NCI-H526 treated with DMSO at 0.1 percent for 48 hours (cell line): ENCODE results near the gene IFNL2.
"Not testable (repeated sequence)": the region's sequence is repeated elsewhere in the genome, so short reads cannot be mapped to it uniquely, and the experiment has no call there.

ENCODE experiments used
- DNase-seq: peaks from one replicate; lab custom pipeline; 2025; lab: John Stamatoyannopoulos, UW

IFNL2 gene

GRCh38 chr19:39253374-39254149 is 14.6 kb upstream of the IFNL2 start:
- no peak for DNase-seq

DNA sequence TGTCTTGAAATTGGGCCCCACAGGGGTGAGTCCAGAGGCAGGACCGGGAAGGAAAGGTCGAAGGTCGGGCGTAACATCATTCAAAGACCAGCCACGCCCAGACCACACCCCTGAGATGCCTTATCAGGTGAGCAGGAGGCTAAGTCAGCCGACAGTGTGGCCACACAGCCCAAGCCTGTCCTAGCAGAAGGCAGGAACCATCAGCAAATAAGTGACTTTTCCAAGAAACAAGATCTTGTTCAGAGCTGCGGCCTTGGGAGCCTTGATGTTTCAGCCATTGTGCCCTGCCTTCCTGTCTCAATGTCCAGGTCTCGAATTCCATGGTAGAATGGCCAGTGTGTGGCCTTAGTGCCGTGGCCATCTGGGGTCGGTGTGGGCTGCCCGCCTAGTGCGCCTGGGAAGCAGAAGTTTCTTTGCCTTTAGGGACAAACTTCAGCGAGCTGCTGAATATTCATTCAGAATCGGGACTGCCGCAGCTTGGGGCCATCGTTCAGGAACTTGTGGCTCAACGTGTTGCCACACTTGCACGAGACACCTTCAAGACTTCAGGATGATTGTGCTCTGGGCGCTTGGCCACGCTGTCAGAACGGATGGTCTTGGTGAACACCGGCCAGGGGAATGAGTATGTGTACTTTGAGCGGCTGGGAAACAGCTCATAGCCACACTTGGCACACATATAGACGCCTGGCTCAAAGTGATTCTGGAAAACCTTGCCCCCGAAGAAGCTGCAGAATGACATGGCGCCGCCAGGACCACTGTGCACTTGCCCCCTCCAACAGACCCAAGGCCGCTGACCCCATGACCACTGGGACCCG is 13.5 kb upstream of the IFNL2 start:
- no peak for DNase-seq

DNA sequence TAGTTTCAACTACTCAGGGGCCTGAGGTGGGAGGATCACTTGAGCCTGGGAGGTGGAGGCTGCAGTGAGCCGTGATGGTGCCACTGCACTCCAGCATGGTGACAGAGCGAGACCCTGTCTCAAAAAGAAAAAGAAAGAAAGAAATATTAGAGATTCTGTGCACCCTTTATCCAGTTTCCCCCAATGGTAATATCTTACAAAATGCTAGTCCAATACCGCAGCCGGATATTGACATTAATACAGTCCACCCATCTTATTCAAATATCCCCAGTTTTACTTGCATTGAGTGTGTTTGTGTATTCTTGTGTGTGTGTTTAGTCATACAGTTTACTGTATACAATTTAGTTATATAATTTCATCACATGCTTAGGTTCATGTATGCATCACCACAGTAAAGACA is 11.0 kb upstream of the IFNL2 start:
- no peak for DNase-seq

DNA sequence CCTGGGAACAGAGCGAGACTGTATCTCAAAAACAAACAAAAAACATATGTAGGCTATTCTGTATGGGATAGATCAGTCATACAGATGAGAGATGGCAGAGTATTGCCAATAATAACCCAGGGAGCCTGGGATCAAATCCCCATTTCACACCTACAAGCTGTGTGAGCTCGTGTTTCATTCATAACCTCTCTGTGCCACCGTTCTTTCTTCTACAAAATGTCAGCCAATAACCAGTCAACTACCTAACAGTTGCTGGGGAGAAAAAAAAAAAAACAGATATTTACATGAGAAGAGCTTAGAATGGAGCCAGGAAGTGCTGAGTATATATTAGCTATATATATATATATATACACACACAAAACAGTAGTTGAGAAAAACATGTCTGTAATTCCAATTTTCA is 6.5 kb upstream of the IFNL2 start:
- no peak for DNase-seq

GRCh38 chr19:39262496-39262895 is 5.7 kb upstream of the IFNL2 start:
- no peak for DNase-seq

GRCh38 chr19:39263912-39264305 is 4.3 kb upstream of the IFNL2 start:
- DNase-seq, result no peak

GRCh38 chr19:39264306-39265290 is 3.6 kb upstream of the IFNL2 start:
- no peak for DNase-seq

DNA sequence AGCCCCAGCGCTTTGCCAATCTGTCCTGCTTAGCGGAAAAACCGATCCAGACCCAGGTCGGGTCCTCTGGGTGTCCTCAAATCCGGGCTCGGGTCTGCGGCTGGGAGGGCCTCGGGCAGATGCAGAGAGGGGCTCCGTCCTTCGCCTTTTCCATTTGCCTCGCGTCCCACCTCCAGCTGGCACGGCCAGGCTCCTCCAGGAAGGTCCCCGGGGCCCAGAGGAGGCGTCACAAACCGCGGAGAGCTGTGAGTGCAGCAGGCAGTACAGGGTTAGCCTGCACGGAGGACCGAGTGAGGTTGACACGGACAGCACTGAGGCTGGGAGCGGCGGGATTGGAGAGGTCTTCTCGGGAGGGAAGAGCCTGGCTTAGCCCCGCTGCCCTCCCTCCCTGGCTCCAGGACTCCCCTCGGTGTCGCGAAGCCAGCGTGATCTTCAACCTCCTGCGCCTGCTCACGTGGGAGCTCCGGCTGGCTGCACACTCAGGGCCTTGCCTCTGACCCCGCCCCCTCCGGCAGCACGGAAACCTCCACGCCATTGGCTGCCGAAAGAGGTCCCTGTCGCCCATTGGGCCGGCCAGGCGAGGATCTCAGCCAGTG is 2.8 kb upstream of the IFNL2 start:
- no peak for DNase-seq

- not testable (repeated sequence) for DNase-seq
Measured at GRCh38 chr19:39268531-39269223, 481 bp downstream of the IFNL2 start.

DNA sequence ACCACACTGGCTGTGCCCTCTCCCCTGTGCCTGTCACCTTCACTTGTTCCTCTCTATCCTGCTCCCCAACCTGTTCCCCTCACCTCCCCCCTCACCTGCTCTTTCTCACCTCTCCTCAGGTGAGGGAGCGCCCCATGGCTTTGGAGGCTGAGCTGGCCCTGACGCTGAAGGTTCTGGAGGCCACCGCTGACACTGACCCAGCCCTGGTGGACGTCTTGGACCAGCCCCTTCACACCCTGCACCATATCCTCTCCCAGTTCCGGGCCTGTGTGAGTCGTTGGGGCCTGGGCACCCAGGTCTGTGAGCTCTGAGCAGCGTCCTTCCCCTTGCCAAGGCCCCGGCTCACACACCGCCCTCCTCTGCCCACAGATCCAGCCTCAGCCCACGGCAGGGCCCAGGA is 1.2 kb downstream of the IFNL2 start:
- DNase-seq, result not testable (repeated sequence)

- DNase-seq, result no peak
Measured at GRCh38 chr19:39270036-39270871, 2.1 kb downstream of the IFNL2 start.

- not testable (repeated sequence) for DNase-seq
Measured at GRCh38 chr19:39273859-39274258, 5.7 kb downstream of the IFNL2 start.

DNA sequence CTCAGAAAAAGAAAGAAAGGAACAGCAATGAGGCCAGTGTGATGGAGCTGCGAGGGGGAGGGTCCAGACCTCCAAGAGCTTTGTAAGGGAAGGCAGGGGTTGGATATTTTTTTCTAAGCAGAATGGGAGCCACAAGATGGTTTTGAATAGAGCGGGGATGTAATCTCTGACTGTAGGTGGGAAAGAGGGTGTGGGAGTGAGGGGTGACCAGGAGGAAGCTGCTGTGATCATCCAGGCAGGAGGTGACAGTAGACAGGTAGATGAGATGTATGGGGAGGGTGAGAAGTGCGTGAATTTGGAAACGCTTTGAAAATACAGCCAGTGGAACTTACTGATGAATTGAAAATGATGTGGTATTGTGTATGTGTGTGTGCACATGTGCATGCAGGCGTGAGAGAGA is 7.4 kb downstream of the IFNL2 start:
- no peak for DNase-seq

- DNase-seq, result no peak
Measured at GRCh38 chr19:39276740-39277139, 8.5 kb downstream of the IFNL2 start.

GRCh38 chr19:39277598-39277997 is 9.4 kb downstream of the IFNL2 start:
- no peak for DNase-seq

- DNase-seq, result no peak
Measured at GRCh38 chr19:39282021-39282420, 13.8 kb downstream of the IFNL2 start.

DNA sequence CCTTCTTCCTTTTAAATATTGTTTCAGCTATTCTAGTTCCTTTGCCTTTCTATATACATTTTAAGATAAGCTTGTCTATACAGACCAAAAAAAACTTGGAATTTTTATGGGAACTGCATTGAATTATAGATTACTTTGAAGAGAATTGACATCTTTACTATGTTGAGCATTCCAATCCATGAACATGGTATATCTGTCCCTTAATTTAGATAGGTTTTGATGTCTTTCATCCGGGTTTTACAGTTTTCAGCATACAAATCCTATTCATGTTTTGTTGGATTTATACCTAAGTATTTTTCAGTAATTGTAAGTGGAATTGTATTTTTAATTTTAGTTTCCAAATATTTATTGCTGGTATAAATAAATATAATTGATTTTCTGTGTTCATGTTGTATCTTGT is 15.8 kb downstream of the IFNL2 start:
- no peak for DNase-seq

DNA sequence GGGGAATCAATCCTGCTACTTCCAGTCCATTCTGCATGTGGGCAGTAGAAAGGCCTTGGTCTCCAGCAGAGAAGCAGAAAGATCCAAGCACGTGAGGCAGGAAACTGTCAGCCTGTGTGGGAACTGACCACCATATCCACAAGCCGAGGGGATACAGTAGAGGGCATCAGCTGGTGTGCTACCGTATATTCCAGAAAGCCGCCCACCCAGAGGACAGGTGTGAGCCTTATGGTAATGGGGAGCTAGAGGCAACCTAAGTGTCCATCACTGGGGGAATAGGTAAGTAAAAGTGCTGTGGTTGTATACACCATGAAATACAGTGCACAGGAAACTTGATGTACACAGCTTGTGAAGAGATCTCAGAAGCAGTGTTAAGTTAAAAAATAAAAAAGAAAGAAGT is 25.2 kb downstream of the IFNL2 start:
- no peak for DNase-seq

DNA sequence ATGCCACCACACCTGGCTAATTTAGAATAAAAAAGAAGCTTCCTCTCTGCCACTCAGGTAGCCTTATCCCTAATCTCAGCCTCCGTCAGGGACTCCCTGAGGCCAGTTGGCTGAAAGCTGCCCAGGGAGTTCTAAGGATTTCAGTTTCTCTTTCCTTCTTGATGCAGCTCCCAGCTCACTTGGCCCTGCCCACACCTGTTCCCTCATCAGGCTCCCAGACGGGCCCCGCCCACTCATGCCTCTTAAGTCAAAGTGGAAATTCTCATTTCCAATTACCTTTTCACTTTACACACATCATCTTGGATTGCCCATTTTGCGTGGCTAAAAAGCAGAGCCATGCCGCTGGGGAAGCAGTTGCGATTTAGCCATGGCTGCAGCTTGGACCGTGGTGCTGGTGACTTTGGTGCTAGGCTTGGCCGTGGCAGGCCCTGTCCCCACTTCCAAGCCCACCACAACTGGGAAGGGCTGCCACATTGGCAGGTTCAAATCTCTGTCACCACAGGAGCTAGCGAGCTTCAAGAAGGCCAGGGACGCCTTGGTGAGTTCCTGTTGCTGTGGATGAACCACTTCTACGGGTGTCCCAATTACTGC is 28.0 kb downstream of the IFNL2 start, which contains the start of gene IFNL1:
TSS of gene IFNL1 (plus strand) at position 353 of the 591 bp plus-strand sequence. CDS start at position 368, 15 bp downstream.
- no peak for DNase-seq

DNA sequence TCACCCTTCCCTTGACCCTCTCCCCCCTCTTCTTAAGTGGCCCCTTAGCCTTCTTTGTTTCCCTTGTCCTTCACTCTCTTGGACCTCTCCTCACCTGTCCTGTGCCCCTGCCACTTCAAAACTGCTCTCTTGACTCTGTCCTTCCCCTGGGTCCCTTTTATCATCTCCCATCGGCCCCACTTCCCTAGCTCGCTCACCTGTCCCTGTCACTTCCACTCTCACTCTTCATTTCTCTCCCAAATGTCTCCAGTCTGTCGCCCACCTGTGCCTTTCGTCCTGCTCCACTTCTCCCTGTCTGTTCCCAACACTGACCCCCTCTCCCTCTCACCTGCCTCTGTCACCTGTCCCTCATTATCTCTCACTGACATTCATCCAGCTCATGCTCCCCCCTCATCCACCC is 28.7 kb downstream of the IFNL2 start:
- DNase-seq, result no peak
